Measurements from ENCODE around the gene SLC9A3. TPM values are rescaled to one million over a fixed set of nuclear protein-coding genes. Genes with fewer than 3 reads are reported as not detected.

Gene SLC9A3
- total RNA-seq, 4 donors from 2014 or later, result 1.7 to 4.5 (median 2.9) TPM

DNA sequence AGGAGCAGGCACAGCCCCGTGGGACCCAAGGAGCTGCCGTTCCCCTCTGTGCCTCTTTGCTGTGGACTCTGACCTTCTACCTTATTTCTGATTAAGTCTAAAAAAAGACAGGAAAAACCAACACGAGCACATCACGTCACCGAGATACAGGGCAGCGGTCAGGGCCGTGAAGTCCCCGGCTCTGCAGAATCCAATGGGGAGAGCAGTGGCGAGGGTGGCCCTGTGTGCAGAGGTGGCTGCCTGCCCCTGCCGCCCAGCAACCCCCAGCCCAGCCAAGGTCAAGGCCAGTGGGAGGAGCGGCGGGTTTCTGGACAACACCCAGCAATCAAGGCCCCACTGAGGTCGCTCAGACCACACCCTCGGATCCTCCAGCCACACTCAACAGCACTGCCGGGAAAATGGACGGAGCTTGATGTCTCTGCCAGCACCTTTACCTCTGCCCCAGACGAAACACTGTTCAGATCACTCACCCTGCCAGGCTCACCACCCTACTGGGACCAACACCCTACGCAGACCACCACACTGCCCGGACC, 32.7 kb upstream of the SLC9A3 start:
- peaks cover 4 to 22% (median 20%) of the 10 kb centered on the region in 3 donors for H3K27me3 ChIP-seq
- H3K4me1 ChIP-seq, result no peaks in the 10 kb centered on the region
- in situ Hi-C loops (cut with MboI; ENCODE audit: low sequenced_read_pairs in 4 of 4) (no loop called here), intact Hi-C loops (cut with DNase I; ENCODE audit: low total_unique reads) (no loop called here)
- DNase-seq (no peak), ATAC-seq (no peak)
- no peak overlapping the region for H3K27ac ChIP-seq
- H3K36me3 ChIP-seq, result no peaks in the 10 kb centered on the region
- H3K9me3 ChIP-seq, result no peaks in the 10 kb centered on the region
- H3K4me3 ChIP-seq, result no peak overlapping the region
- no peak for TF ChIP-seq POLR2A (IDR thresholded peaks at IDR 0.05)
- TF ChIP-seq, protein P1, sequence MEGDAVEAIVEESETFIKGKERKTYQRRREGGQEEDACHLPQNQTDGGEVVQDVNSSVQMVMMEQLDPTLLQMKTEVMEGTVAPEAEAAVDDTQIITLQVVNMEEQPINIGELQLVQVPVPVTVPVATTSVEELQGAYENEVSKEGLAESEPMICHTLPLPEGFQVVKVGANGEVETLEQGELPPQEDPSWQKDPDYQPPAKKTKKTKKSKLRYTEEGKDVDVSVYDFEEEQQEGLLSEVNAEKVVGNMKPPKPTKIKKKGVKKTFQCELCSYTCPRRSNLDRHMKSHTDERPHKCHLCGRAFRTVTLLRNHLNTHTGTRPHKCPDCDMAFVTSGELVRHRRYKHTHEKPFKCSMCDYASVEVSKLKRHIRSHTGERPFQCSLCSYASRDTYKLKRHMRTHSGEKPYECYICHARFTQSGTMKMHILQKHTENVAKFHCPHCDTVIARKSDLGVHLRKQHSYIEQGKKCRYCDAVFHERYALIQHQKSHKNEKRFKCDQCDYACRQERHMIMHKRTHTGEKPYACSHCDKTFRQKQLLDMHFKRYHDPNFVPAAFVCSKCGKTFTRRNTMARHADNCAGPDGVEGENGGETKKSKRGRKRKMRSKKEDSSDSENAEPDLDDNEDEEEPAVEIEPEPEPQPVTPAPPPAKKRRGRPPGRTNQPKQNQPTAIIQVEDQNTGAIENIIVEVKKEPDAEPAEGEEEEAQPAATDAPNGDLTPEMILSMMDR (IDR thresholded peaks at IDR 0.05 in 4 of 5, conservative IDR thresholded peaks at IDR 0.05 in 1 of 5), result no peak

DNA sequence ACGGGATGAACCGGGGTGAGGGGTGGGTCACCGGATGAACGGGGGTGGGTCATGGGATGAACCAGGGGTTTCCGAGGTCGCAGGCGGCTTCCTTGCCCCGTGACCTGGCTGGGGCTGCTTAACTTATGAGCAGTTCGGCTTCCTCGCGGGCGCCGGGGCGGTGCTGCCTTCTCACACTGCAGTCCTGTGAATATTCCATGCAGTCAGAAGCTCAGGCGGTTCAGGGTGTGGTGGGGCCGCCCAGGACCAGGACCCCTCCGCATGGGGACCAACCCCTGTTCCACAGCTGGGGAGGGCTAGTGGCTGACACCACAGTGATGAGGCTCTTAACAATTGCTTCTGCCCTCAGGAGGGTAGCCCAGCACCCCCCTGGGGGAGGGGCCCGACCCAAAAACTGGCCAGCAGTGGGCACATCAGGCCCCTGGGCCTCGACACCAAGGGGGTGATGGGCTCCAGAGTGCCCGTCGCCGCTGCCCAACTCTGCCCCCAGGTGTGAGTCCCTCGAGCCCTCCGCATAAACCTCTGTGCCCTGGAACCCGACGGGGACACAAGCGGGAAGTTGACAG, 30.9 kb upstream of the SLC9A3 start:
- Histone ChIP-seq H3K36me3 (no peaks in the 10 kb centered on the region), H3K4me1 (no peaks in the 10 kb centered on the region), H3K9me3 (no peaks in the 10 kb centered on the region), H3K4me3 (no peak overlapping the region), H3K27ac (no peak overlapping the region), H3K27me3 (peaks cover 8 to 17% (median 13%) of the 10 kb centered on the region in 3 donors)
- DNase-seq, result no peak
- intact Hi-C loops (cut with DNase I; ENCODE audit: low total_unique reads), result no loop called here
- TF ChIP-seq POLR2A (IDR thresholded peaks at IDR 0.05), result no peak
- TF ChIP-seq, protein P1 (IDR thresholded peaks at IDR 0.05 in 4 of 5, conservative IDR thresholded peaks at IDR 0.05 in 1 of 5), result no peak
- in situ Hi-C loops (cut with MboI; ENCODE audit: low sequenced_read_pairs in 4 of 4), result no loop called here
- no peak for ATAC-seq

DNA sequence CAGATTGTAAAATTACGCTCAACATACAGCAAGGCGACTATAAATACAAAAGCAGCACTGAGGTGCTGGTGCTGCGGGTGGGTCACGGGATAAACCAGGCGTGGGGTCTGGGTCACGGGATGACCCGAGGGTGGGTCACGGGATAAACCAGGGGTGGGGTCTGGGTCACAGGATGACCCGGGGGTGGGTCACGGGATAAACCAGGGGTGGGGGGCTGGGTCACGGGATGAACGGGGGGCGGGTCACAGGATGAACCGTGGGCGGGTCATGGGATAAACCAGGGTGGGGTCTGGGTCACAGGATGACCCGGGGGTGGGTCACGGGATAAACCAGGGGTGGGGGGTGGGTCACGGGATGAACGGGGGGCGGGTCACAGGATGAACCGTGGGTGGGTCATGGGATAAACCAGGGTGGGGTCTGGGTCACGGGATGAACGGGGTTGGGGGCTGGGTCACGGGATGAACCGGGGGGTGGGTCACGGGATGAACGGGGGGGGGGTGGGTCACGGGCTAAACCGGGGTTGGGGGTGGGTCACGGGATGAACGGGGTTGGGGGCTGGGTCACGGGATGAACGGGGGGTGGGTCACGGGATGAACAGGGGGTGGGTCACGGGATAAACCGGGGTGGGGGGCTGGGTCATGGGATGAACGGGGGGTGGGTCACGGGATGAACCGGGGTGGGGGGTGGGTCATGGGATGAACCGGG, 30.2 kb upstream of the SLC9A3 start:
- in situ Hi-C loops (cut with MboI; ENCODE audit: low sequenced_read_pairs in 4 of 4) (no loop called here), intact Hi-C loops (cut with DNase I; ENCODE audit: low total_unique reads) (no loop called here)
- peaks cover 13 to 16% (median 13%) of the 10 kb centered on the region in 3 donors for H3K27me3 ChIP-seq

DNA sequence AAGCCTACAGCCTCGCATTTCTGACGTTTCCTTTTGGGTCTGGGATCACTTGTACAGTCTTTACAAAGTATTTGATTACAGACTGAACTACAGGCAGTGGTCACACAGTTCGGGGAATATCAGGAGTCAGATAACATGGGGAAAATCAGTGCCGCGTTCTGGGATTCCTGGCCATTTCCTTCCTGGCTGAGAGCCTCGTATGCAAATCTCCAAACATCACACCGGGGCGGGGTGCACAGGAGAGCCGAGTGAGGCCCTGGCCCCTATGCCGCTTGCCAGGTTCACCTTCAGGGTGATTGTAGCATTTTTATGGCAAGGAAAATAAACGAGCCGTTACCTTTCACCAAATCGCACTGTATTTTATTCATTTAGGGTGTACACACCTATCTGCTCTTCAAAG, 29.6 kb upstream of the SLC9A3 start:
- no peak for DNase-seq
- in situ Hi-C loops (cut with MboI; ENCODE audit: low sequenced_read_pairs in 4 of 4) (no loop called here), intact Hi-C loops (cut with DNase I; ENCODE audit: low total_unique reads) (no loop called here)
- no peak for ATAC-seq
- peaks cover 13 to 16% (median 16%) of the 10 kb centered on the region in 3 donors for H3K27me3 ChIP-seq
- H3K27ac ChIP-seq, result no peak overlapping the region
- no peak overlapping the region for H3K4me3 ChIP-seq
- no peaks in the 10 kb centered on the region for H3K4me1 ChIP-seq
- no peaks in the 10 kb centered on the region for H3K36me3 ChIP-seq
- no peak for TF ChIP-seq POLR2A (IDR thresholded peaks at IDR 0.05)
- TF ChIP-seq, protein P1 (IDR thresholded peaks at IDR 0.05 in 4 of 5, conservative IDR thresholded peaks at IDR 0.05 in 1 of 5), result no peak
- H3K9me3 ChIP-seq, result no peaks in the 10 kb centered on the region

More for the DNA sequence above, 30.2 kb upstream of the SLC9A3 start:
- ATAC-seq (no peak), DNase-seq (no peak)
- H3K4me3 ChIP-seq, result no peak overlapping the region
- TF ChIP-seq, protein P1 (IDR thresholded peaks at IDR 0.05 in 4 of 5, conservative IDR thresholded peaks at IDR 0.05 in 1 of 5), result no peak
- no peak for TF ChIP-seq POLR2A (IDR thresholded peaks at IDR 0.05)
- H3K27ac ChIP-seq, result no peak overlapping the region
- no peaks in the 10 kb centered on the region for H3K9me3 ChIP-seq
- H3K36me3 ChIP-seq, result no peaks in the 10 kb centered on the region
- H3K4me1 ChIP-seq, result no peaks in the 10 kb centered on the region

All from gastrocnemius medialis (tissue), 4 donors.